Measurements from ENCODE around the gene MACROD2.

Gene MACROD2

DNA sequence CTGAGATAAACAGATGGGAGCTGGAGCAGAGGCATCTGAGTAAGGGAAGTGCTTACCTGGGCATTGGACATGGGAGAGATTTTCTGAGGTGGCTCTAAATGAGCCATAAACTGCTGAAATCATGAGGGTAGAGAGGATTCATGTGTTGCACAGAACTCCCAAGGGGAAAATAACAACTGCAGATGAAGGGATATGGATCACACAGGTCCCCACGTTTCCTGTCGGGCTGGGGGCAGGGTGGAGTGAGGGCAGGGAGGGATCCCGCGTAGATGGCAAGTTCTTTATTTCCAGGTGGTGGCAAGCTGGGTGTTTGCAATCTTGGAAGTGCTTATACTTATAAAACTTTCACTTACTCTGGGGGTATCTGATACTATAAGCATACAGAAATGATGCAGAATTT, 764.7 kb downstream of the MACROD2 start:
- no peak for DNase-seq (ENCODE audit: low spot score)

DNA sequence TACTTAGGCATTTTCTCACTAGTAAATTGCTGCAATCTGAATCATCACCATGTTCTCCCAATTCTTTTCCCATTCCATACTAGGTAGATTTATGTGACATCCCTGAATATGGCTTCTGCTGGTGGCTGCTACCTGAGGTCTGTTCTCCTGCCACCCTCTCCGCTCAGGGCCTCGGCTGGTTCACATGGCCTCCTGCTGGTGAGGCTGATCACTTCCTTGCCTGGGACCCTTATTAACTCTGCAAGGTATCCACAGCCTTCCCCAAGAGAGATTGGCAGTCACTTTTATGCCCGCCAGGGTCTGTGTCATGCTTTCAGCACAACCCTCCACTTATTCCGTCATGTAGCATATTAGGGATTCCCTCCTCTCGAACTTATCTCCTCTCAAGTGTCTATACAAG, 766.6 kb downstream of the MACROD2 start:
- DNase-seq (ENCODE audit: low spot score): no peak

DNA sequence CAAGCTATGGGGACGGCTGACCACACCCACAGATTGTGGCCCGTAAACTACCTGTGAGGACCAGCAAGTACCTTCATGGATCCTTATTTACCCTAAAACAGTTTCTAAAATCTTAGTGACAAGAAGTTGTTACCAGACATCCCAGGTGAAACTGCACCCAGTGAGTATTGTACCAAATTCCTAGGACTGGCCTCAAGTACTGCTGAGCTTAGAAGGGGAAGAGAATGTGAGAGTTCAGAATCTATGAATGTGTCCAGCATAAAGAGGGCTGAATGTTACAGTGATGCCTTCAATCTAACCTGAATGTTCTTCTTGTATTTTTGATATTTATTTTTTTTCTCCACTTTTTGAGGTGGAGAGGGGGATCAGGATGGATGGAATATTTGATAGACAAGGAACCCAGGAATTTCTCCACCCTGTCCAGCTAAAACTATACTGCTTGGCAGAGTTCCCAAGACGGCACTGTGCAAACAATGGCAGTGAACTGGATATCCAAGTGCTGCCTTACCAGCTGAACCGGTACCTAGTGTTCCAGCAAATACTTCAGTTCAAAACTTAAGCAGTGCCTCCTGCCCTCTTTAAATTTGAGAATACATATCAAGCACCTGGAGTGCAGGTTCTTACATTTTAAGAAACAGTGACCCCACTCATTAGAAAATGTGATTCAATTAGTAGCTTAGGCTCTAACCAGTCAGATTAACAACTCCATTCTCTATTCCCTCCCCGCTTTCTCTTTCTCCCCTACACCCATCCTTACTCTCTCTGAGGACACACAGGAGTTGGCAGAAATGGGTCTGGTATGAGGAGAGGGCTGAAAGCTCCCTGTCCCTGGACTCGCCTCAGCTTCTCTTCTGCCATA, 769.4 kb downstream of the MACROD2 start:
- DNase-seq (ENCODE audit: low spot score): no peak

DNA sequence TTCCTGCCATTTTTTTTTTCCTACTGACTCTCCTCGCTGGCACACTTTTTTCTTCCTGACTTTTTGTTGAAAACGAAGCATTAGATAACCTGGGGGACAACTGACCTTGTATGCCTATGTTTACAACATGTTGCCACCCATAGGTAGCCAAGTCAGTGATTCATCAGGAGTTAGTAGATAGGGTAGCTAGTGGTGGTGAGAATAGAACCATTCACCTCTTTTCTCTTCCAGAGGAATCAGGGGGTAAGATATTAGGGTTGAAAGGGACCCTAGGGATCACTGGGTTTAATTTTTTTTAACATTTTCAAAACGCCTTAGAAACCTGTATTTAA, 770.0 kb downstream of the MACROD2 start:
- no peak for DNase-seq (ENCODE audit: low spot score)

DNA sequence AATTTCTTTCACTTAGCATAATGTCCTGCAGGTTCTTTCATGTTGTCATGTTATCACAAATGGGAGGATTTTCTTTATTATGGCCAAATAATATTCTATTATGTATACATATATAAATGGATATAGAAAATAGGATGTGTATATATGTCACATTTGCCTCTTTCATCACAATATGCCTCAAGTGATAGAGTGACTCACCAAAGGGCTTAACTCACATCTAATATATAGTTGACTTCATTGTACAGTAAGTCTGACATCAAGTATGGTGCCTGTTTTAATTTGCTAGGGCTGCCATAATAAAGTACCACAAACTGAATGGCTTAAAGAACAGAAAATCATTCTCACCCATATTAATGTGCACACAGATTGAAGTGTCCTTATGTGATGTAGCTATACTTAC, 778.2 kb downstream of the MACROD2 start:
- no peak for DNase-seq (ENCODE audit: low spot score)

GRCh38 chr20:14775778-14776177, 780.5 kb downstream of the MACROD2 start:
- DNase-seq (ENCODE audit: low spot score): no peak

DNA sequence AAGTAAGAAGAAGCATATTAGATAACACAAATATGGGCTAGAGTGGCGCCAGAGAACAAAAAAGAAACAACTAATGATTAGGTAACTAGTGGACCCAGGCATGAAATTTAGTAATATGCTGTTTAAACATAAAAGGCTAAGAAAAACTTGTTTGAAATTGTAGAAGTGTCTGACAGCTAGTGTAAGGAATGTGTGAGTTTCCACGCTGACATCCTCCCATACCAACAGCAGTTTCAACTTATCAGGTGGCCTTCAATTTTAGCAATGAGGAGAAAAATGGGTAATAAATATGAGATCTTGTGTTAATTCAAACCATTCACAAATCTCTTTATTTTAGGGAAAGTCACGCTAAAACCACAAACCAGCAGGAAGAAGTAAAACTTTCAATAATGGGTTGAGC, 782.3 kb downstream of the MACROD2 start:
- no peak for DNase-seq (ENCODE audit: low spot score)

GRCh38 chr20:14778096-14778495, 782.8 kb downstream of the MACROD2 start:
- DNase-seq (ENCODE audit: low spot score): no peak

DNA sequence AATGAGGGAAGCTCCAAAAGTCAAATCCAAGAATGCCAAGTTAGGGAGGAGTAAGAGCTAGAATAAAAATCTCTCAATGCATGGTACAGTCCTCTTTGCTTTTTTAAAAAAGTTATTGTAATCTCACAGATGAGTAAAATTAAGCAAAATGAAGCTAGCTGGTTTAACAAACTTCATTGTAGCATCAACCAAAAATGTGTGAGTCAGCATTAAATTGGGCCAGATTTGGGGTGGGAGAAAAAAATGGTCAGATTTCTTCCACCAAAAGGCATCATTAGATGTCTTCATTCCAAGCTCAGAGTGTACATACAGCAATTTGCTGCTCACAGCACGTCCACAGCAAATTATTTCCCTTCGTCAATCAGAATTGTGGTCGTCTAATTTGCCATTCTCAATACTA, 783.6 kb downstream of the MACROD2 start:
- no peak for DNase-seq (ENCODE audit: low spot score)

GRCh38 chr20:14780508-14780907, 785.2 kb downstream of the MACROD2 start:
- DNase-seq (ENCODE audit: low spot score): no peak

GRCh38 chr20:14782731-14783130, 787.4 kb downstream of the MACROD2 start:
- no peak for DNase-seq (ENCODE audit: low spot score)

DNA sequence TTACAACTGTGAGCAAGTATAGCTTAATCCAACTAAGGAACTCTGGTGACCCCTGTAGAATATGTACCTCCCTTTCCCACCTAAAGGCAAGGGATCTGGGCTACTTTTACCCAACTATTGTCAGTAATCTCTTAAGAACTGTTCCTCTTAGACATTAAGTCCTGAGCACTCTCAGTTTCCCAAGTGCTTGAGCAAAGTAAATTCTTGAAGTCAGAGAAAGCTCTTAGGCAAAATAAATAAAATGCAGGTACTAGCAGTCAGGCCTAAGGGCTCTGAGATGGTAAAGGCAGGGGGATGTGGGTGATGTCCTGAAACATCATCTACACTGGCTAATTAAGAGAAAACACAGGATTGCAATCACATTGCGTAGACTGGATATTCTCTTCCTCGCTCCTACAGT, 788.5 kb downstream of the MACROD2 start:
- no peak for DNase-seq (ENCODE audit: low spot score)

DNA sequence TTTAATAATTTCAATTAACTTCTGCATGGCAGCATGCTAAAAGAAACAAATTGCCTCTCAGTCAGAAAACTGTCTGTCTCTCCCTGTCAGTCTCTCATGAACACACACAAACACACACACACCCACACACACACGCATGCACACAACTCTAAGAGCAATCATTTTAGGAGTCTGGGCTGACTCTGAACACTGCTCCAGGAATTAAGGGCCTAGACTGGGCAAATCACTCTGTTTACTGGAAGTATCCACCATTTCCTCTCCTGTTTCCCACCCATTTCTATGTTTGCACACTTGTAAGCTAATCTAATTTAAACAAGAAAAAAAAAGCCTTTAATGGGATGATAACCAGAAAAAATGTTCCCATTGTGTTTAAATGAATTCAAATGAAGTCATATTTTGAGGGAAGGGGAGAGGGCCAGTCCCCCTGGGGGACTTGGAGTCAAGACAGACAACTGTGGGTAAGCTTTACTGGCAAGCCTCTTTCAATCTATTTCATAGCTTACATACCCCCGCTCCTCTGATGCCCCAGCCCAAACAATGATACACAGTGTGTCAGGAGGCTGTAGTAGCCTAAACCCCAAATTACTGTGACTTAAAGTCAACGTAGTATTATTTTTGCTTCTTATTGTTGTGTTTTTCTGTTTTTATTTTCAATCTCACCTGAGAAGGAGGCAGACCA, 789.9 kb downstream of the MACROD2 start:
- no peak for DNase-seq (ENCODE audit: low spot score)

GRCh38 chr20:14790190-14790589, 794.9 kb downstream of the MACROD2 start:
- DNase-seq (ENCODE audit: low spot score): no peak

GRCh38 chr20:14790771-14791620, 795.7 kb downstream of the MACROD2 start:
- DNase-seq (ENCODE audit: low spot score): no peak

DNA sequence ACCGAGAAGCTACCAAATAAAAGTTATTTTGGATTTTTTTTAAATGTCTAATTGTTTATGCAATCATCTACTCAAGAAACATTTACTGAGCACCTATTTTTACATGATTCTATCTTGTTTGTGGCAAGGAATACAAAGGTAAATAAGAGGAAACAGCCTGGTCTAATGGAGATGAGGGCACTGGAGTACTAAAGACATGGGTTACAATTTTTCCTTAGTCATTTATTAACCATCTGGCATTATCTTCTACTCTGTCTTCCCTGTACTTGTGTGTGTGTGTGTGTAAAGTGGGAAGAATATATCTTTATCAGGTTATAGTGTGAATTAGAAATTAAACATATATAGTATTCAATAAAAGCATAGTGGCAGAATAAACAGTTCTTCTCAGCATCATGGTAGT, 797.6 kb downstream of the MACROD2 start:
- no peak for DNase-seq (ENCODE audit: low spot score)

GRCh38 chr20:14799545-14800216, 804.4 kb downstream of the MACROD2 start:
- no peak for DNase-seq (ENCODE audit: low spot score)

- no peak for DNase-seq (ENCODE audit: low spot score)
Measured at GRCh38 chr20:14800707-14801425, 805.5 kb downstream of the MACROD2 start.

DNA sequence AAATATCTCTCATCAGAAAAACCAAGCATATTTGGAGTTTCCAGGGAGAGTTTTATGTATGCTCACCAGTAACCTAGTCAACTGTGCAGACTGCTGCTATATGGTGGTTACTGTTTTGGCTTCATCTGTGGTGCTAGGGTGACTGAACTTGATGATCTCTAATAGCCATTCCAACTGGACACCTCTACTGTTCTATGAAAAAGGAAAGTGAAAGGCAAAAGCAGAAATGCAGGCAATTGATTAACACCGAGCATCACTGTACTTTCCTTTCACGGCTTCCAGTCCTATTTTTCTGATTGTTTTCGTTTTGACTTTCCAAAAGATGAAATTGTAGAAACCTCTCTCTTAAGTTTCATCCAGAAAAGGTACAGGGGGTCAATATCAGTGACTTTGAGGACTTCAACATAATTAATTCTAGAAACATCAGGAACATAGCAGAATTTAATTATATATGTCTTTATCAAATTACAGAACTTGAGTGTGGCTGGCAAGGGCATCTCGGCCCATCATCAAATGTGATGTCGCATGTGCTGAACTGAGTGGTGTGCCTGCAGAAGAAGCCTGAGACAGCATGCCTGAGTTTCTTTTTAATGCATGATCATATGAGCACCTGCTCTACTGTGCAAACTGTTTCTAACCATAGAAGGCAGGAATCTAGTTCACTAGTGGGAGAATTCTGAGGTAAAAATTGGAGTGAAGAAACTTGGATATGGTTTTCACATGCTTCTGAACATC, 806.4 kb downstream of the MACROD2 start:
- no peak for DNase-seq (ENCODE audit: low spot score)

DNA sequence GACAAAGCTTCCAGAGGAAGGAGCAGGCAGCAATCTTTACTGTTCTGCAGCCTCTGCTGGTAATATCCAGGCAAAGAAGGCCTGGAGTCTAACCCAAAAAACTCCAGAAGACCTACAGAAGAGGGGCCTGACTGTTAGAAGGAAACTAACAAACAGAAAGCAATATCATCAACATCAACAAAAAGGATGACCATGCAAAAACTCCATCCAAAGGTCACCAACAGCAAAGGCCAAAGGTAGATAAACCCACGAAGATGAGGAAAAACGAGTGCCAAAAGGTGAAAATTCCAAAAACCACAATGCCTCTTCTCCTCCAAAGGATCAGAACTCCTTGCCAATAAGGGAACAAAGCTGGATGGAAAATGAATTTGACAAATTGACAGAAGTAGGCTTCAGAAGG, 811.9 kb downstream of the MACROD2 start:
- DNase-seq (ENCODE audit: low spot score): no peak

- DNase-seq (ENCODE audit: low spot score): no peak
Measured at GRCh38 chr20:14815340-14815739, 820.0 kb downstream of the MACROD2 start.
